NCI-H1694 (cell line): ENCODE measurements around the gene HNRNPUL1.
"Not testable (repeated sequence)": the region's sequence is repeated elsewhere in the genome, so short reads cannot be mapped to it uniquely, and the experiment has no call there.

Experiments
- DNase-seq: peaks from one replicate; lab custom pipeline; 2025; lab: John Stamatoyannopoulos, UW

HNRNPUL1 gene

GRCh38 chr19:41325947-41326706 is 62.0 kb downstream of the HNRNPUL1 start:
- DNase-seq, result no peak

DNA sequence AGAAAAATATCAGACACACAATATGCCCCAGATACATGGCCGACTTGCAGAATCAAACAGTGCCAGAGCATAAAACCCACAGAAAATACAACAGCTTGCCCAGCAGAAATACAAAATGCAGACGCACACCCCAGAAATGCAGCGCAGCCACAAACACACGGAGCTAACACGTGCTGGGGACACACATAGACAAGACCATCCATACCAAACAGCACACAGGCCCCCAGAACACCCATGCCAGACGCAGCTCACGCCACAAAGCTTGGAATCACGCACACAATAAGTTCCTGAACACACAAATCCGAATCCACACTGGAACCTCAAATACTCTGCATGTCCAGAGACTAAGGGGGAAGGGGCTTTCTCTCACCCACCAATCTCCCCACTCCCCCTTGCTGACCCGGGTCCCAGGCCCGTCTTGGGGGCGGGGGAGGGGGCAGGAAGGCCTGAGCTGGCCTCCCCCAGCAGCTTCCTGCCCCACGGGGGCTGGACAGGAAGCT is 63.0 kb downstream of the HNRNPUL1 start:
- DNase-seq, result no peak

DNA sequence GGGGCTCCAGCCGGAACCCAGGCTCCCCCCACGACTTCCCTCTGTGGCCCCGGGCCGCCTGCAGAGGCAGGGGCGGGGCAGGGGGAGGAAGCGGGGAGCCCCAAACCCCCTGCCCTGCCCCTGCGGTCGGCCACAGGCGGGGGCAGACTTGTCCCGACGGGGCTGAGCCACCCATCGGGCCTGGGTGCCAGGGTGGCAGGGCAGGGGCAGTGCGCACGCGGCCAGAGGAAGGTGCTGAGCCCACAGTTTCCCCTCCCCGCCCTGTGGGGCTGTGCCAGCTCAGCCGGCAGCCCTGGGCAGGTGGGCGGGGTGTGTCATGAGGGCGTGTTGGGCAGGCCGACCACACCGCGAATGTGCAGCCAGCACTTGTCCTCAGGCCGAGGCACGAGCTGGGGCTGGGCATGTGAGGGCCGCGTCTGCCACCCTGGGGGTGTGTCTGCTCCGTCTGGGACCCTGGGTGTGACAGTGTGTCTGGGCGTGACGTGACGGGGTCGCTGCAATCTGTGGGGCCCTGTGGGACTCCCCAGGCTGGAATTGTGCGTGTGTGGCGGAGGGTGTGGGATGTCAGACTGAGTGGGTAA is 63.5 kb downstream of the HNRNPUL1 start:
- no peak for DNase-seq

DNA sequence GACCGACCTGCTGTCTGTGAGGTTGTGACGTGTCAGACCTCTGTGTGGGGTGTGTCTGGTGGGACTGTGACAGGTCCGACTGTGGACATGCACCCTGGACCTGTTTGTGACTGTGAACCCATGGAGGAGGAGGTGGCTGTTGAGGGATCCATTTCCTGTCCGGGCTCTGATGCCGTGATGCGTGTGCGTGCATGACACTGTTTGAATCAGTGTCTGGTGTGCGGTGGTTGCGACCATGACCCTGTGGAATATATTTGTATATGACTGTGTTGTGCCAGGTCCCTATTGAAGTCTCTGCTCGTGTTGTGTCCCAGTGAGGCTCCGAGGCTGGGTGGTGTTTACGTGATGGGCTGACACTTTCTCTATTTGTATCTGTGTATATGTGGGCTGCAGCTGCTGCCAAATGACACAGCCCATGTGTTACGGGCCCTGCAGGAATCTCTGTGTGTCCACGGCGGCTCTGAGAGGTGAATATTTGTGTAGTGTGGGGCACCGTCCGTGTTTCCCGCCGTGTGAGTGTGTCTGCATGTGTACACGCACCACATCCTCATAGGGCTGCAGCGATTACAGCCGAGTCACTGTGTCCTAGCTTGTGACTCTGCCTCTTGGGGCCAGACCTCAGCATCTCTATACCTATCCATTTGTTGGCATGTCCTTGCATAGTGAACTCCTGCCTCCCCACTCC is 64.1 kb downstream of the HNRNPUL1 start:
- no peak for DNase-seq

DNA sequence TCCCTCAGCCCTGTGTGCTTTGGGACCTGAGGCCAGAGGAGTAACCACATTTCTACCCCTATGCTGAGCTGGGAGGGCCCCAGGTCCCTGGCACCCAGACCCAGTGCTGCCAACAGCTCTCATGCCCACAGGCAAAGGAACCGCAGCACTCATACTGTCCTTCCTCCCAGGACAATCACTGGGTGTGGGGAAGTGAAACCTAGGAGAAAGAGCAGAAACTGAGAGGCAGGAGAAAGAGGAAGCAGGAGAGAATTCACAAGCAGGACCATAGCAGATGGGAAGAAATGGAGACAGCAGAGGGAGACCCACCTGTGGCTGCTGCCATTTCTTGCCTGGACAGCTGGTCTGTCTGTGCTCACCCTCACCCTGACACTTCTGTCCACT is 64.7 kb downstream of the HNRNPUL1 start:
- DNase-seq, result no peak

DNA sequence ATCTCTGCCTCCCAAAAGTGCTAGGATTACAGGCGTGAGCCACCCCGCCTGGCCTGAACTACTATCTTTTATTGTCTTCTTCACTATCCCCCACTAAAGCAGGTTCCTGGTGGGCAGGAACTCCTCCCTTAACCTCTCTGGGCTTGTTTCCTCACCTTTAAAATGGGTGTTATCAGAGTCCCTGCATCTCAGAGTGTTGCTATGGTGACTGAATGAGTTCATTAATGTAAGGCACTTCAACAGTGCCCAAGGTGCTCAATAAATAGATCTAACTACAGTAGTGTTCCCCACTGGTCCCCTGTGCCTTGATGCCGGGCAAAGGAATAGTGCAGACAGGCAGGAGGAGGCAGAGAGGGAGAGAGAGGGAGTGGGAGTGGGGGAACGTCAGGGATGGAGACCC is 66.3 kb downstream of the HNRNPUL1 start:
- DNase-seq, result no peak

GRCh38 chr19:41330946-41331678 is 66.9 kb downstream of the HNRNPUL1 start:
- no peak for DNase-seq

DNA sequence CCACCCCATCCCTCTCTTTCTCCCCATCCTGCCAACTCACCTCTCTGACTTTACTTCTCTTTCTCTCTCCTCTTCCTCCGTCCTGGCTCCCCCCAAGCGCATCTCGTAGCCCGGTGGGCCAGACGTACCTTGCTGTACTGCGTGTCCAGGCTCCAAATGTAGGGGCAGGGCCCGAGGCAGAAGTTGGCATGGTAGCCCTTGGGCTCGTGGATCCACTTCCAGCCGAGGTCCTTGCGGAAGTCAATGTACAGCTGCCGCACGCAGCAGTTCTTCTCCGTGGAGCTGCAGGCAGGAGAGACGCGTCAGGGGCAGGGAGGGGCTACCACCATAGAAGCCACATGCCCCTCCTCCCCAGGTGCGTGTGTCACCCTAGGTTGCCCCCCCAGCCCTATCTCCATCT is 67.8 kb downstream of the HNRNPUL1 start:
- DNase-seq, result no peak

- no peak for DNase-seq
Observed at GRCh38 chr19:41332468-41332867, 68.3 kb downstream of the HNRNPUL1 start.

DNA sequence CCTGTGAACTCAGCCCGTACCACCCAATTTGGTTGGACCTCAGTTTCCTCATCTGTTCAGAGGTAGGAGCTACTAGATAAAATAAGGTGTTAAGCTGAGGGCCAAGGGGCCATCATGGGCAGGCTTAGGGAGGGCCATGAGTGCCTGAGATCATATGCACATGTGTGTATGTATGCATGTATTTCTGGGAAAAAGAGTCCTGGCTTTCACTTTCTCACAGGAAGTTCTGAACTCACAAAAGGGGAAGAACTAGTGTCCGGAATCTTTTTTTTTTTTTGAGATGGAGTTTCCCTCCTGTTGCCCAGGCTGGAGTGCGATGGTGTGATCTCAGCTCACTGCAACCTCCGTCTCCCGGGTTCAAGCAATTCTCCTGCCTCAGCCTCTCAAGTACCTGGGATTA is 70.6 kb downstream of the HNRNPUL1 start:
- no peak for DNase-seq

DNA sequence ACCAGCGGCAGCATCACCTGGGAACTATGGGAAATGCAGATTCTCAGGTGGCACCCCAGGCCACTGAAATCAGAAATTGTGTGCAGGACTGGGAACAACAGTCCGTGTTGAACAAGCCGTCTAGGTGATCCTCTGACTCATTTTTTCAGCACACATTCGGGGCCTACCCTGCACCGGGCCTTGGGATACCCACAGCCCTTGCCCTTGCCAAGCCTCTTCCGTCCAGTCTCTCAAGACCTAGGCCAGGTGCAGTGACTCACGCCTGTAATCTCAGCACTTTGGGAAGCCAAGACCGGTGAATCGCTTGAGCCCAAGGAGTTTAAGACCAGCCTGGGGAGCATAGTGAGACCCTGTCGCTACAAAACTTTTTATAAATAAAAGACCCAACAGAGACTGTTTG is 71.3 kb downstream of the HNRNPUL1 start:
- DNase-seq, result no peak

DNA sequence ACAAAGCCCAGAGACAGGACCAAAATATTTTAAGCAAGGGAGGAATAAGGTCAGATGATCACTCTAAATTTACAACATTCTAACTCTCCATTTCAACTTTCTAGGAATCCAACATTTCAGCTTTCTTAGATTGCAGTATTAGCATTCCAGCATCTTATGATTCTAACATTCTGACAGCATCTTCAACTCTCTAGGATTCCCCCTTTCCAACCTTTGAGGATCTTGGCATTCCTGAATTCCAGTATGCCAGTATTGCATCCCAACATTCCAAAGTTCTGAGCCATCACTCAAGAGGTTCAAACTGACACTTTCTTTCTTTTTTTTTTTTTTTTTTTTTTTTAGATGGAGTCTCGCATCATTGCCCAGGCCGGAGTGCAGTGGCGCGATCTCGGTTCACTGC is 75.8 kb downstream of the HNRNPUL1 start:
- no peak for DNase-seq

GRCh38 chr19:41341669-41342490 is 77.7 kb downstream of the HNRNPUL1 start:
- DNase-seq, result no peak

DNA sequence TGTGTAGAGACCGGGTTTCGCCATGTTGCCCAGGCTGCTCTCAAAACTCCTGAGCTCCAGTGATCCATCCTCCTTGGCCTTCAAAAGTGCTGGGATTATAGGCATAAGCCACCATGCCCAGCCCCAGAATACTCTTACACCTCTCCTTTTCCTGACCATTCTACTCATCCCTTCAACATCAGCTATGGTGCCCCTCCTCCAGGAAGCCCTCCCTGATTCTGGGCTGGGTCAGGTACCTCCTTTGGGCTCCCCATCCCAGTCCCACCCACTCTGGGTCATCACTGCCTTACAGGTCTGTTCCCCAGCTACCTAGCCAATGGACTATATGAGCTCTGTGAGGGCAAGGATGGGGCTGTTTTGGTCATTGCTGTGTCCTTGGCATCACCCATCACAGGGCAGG is 80.0 kb downstream of the HNRNPUL1 start:
- no peak for DNase-seq

DNA sequence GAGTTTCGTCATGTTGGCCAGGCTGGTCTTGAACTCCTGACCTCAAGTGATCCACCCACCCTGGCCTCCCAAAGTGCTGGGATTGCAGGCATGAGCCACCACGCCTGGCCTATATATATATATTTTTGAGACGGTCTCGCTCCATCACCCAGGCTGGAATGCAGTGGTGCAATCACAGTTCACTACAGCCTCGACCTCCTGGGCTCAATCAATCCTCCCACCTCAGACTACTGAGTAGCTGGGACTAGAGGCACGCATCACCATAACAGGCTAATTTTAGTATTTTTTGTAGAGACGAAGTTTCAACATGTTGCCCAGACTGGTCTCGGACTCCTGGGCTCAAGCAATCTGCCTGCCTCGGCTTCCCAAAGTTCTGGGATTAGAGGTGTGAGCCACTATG is 82.7 kb downstream of the HNRNPUL1 start:
- not testable (repeated sequence) for DNase-seq

- no peak for DNase-seq
Observed at GRCh38 chr19:41350735-41351338, 86.7 kb downstream of the HNRNPUL1 start.

DNA sequence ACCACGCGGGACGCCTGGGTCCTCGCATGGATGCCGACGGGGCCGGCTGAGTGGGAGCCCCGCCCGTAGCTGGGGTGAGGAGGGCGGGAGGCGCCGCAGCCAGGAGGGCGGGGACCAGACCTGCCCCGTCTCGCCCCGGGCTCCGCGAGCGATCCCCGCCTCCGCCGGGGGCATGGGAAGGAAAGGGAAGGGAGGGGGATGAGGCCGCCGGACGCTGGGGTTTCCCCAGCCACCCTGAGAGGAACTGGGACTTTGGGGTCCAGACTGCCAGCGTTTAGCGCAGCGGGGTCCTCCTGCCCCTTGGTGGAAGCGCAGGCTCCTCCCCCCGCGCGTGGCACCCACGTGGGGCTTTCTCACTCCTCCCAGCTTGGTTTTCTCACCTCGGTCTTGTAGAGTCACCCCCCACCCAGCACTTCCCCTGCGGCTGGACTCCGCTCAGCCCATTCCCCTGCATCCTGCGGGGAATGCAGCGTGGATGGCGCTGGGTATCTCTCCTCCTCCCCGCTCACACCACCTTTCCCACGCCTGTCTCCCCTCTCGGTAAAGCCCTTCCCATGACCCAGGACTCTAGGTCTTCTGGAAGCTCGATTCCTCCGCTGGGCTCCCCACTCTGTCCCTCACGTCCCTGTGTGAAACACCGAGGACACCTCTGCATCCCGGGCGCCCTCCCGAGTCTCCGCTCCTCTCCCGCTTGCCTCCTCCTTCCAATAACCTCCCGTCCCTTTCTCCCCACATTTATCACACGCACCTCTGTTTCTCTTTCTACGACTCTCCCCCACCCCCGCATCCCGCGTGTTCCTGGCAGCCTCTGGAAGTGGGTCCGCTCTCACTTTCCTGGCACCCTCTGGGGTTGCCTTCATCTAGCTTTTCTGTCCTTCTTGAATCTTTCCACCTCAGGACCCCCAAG is 87.4 kb downstream of the HNRNPUL1 start:
- no peak for DNase-seq

DNA sequence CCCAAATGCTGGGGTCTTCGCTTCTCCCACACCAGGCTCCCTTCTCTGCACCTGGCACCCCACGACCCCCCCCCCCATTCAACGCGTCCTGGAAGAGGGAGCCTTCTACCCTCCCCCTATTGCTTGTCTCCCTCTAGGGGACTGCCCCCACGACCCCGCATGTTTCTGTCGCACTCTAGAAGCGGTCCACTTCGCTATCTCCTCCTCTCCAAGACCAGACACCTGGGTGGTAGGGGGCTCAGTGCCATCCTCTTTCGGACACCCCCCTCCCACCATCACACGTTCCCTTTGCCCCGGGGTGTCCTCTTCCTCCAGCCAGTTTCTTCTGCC is 88.1 kb downstream of the HNRNPUL1 start:
- DNase-seq, result no peak

DNA sequence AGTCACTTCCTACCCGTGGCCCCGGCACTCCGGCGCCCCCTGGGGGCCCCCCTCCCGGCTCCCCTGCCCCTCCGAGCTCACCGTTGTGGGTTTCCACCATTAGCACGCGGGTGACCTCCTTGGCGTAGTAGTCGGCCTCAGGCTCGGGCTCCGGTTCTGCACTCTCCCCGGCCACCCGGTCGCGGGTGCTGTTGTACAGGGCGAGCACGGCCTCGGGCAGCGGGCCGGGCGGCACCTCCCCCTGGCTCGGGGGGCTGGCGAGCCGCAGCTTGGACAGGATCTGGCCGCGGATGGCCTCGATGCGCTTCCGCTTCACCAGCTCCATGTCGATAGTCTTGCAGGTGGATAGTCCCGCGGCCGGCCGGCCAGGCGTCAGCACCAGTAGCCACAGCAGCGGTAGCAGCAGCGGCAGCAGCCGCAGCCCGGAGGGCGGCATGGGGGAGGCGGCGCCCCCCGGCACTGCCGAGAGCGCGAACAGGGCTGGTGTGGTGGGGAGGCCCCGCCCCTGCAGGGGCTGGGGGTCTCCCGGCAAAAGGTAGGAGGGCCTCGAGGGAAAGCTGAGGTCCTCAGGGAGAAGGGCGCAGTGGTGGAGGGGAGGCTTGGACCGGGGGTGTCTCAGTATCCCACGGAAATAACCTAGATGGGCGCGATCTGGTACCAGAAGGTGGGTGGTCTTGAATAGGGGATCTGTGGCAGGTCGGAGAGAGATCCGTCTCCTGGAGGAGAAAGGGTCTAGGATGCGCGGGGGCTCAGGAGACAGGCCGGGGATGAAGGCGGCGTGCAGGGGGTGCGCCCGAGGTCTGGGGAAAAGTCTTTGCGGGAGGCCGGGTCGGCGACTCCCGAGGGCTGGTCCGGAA is 88.7 kb downstream of the HNRNPUL1 start:
- no peak for DNase-seq
